CD1c-positive myeloid dendritic cell (primary cell): Measurements from ENCODE around the gene MTG2.

Source experiments
- DNase-seq: peaks from one replicate; pipeline ENCODE4 v3.0.0-alpha.2; 2016; ENCODE audit errors: extremely low spot score

Gene MTG2

GRCh38 chr20:62220666-62221568 lies 38.1 kb downstream of the MTG2 start:
- DNase-seq = no peak

DNA sequence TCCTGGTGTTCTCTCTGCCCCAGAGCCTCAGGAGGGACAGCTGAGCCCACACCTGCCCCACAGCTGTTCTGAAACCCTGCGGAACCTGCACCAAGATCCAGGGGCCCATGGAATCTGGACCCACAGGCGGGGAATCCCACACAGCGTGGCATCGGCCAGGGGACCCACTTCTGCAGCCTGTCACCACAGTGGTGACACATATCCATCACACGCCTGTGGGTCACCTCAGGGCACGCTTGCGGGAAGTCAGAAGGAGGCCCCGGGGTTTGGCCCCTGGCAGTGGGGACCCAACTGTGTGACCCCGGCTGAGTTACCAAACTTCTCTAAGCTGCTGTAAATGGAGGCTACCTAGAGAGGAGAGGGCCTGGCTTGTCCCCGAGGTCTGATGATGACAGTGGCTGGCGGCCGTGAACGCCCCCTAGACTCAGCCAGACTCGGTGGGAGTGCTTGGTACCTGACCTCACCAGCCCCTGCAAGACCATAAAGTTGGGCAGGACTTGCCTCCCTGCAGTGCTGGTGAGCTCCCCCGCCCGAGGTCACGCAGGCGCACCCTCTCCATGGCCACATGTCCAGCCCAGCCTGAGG lies 39.5 kb downstream of the MTG2 start:
- no peak for DNase-seq

DNA sequence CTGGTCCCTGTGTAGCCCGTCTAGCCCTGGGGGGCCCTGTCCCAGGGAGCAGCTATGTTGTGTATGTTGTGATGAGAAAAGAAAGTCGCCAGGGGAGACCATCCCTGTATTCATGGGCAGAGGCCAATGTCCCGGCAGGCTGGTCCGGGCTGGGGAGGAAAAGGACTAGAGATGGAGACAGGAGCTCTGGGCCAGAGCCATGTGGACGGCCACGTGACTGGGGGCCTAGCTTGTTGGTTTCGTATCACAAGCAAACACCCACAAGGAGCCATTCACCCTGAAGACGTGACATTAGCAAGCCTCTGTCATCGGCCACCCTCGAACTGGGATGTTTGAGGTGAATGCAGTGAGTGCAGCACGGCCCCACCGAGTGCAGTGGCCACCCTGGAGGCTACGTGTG lies 40.1 kb downstream of the MTG2 start:
- no peak for DNase-seq

DNA sequence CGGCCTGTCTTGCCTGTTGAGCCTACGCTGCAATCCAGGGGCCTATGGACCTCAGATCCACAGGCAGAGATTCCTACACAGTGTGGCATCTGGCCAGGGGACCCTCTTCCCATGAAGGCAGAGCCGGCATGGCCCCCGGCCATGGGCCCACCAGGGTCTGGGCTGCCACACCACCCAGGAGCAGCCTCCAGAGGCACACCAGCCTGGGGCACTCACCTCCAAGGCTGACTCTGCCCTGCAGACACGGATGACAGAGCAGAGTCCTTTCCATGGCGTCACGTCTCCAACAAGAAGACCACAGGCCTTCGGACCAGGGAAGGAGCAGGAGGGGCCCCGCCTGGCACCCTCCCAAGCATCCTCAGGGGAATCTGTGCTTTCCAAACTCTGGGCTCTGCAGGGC lies 40.7 kb downstream of the MTG2 start:
- DNase-seq = no peak

- no peak for DNase-seq
Measured at GRCh38 chr20:62224113-62224855, 41.5 kb downstream of the MTG2 start.

GRCh38 chr20:62225026-62225425 lies 42.2 kb downstream of the MTG2 start:
- DNase-seq = no peak

- DNase-seq = no peak
Measured at GRCh38 chr20:62225820-62226635, 43.2 kb downstream of the MTG2 start.

GRCh38 chr20:62226707-62227590 lies 44.1 kb downstream of the MTG2 start:
- no peak for DNase-seq

DNA sequence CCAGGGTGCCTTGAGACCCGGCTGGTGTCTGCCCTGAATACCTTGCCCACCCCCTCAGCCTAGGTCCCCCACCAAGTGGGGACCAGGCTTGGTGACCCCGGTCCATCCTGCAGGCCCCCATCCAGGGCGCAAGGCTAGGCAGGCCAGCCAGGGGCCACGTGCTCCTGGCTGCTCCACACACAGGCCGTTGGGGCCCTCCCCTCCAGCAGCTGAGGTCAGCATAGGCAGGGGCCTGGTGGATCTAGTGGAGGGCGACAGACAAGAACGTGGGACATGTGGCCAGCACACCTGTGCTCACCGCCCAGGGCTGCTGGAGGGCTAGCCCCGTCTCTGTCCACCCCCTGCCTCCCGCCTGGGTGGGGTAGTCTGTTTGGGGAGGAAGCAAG lies 44.8 kb downstream of the MTG2 start:
- DNase-seq = no peak

GRCh38 chr20:62227977-62228958 lies 45.4 kb downstream of the MTG2 start:
- DNase-seq = no peak

GRCh38 chr20:62228982-62229545 lies 46.2 kb downstream of the MTG2 start:
- no peak for DNase-seq

DNA sequence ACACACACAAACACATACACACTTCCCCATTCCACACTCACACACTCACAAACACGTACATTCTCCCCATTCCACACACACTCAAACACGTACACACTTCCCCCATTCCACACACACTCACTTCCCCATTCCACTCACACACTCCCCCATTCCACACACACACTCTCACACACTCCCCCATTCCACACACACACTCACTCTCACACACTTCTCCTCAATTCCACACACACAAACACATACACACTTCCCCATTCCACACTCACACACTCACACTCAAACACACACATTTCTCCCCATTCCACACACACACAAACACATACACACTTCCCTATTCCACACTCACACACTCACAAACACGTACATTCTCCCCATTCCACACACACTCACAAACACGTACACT lies 46.8 kb downstream of the MTG2 start:
- DNase-seq = no peak

GRCh38 chr20:62230276-62230675 lies 47.4 kb downstream of the MTG2 start:
- DNase-seq = no peak

- DNase-seq = no peak
Measured at GRCh38 chr20:62230696-62231095, 47.9 kb downstream of the MTG2 start.

DNA sequence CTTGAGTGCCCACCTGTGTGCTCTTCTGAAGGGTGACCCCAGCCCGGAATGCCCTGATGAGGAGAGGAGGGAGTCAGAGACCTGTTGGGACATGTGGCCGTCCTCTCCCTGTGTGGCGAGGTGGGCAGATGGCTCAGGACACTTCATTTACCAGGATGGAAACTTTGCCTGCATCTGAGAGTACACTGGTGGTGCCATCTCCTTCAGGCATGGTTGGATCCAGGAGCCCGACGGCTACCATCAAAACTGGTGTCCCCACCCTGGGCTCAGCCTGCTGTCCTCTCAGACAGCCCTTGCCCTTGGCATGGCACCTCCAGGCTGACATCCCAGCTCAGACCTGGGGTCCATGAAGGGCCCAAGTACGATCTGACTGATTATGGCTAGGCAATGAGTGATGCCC lies 48.5 kb downstream of the MTG2 start:
- no peak for DNase-seq

DNA sequence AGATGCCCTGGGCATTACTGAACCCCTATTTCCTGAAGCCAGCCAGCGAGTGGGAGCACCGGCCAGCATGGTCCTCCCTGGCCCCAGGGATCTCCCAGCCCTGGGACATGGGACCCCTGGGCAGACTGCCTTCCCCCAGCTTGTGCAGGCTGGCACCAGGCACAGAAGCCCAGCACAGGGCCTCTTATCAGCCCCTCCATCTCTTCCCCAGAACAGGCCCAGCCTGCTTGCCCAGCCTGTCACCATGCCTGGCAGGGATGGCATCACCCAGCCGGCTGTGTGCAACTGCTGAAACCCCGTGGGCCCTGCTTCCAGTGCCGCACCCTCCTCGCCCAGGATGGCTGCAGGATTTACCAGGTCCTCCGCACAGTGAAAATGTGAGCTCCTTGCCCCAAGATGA lies 49.4 kb downstream of the MTG2 start:
- DNase-seq = no peak

GRCh38 chr20:62232770-62233645 lies 50.2 kb downstream of the MTG2 start:
- no peak for DNase-seq

GRCh38 chr20:62233684-62234083 lies 50.9 kb downstream of the MTG2 start:
- no peak for DNase-seq
